B cell (primary cell): ENCODE data around the gene RABGAP1L. TPM values are rescaled to one million over a fixed set of nuclear protein-coding genes. Genes with fewer than 3 reads are reported as not detected.

Source experiments
- ATAC-seq: fragments of 200-7000 bp; cut with Tn5 transposase; one replicate; pipeline ENCODE4 v1.10.0; 2021; ENCODE audit warnings: low read depth, mild to moderate bottlenecking, moderate number of reproducible peaks, moderate library complexity
- CTCF ChIA-PET: fragments of 350-600 bp; sonication (Branson Sonifier 250); formaldehyde crosslinking; loops from one replicate; lab custom pipeline; 2021; ENCODE audit warnings: antibody characterized with exemption, inconsistent platforms; lab: Charles Lee
- POLR2A ChIA-PET: fragments of 350-600 bp; sonication (Branson Sonifier 250); formaldehyde crosslinking; loops from one replicate; lab custom pipeline; 2021; ENCODE audit warnings: antibody characterized with exemption; lab: Charles Lee
- DNase-seq: peaks from one replicate; pipeline ENCODE4 v3.0.0; 2013
- H2AFZ ChIP-seq: 2 replicates; pipeline ENCODE4 v1.6.1; 2012; ENCODE audit warnings: mild to moderate bottlenecking, low read depth, low read length; ENCODE audit not compliant: insufficient read depth, poor library complexity, severe bottlenecking
- H3K27ac ChIP-seq, 2 donors: 1 replicate in 1 of 2; 2 replicates in 1 of 2; pipeline ENCODE4 v1.5.1; 2012 to 2013; ENCODE audit warnings: low read length in 2 of 2, mild to moderate bottlenecking in 2 of 2, moderate library complexity in 1 of 2
- H3K27me3 ChIP-seq, 4 experiments: fragments of 200-600 bp in 1 of 4; sonication (generic) in 1 of 4; replicated peaks in 1 of 4; 1 replicate in 2 of 4; 2 replicates in 2 of 4; pipeline versions ENCODE4 v1.6.1 to v1.7.0; 2013 to 2016; ENCODE audit warnings: low read length in 3 of 4, mild to moderate bottlenecking in 2 of 4, mixed read lengths in 1 of 4, moderate library complexity in 1 of 4; ENCODE audit not compliant: insufficient read depth in 4 of 4, control insufficient read depth in 3 of 4; ENCODE audit errors: control extremely low read depth in 1 of 4
- H3K36me3 ChIP-seq, 2 experiments: replicated peaks in 1 of 2; 1 replicate in 1 of 2; 2 replicates in 1 of 2; pipeline versions ENCODE4 v1.6.1 to v1.7.1; 2013; ENCODE audit warnings: low read length in 1 of 2; ENCODE audit not compliant: insufficient read depth in 2 of 2, control insufficient read depth in 1 of 2; ENCODE audit errors: control extremely low read depth in 1 of 2, extremely low read depth in 1 of 2
- H3K4me1 ChIP-seq, 2 donors: fragments of 200-600 bp in 1 of 2; sonication (generic) in 1 of 2; 1 replicate in 1 of 2; 2 replicates in 1 of 2; pipeline versions ENCODE4 v1.5.1 to v1.6.1; 2013 to 2017; ENCODE audit warnings: low read length in 2 of 2; ENCODE audit not compliant: control insufficient read depth in 2 of 2, insufficient read depth in 2 of 2
- H3K4me2 ChIP-seq: replicated peaks from 2 replicates; pipeline ENCODE3; 2012; ENCODE audit warnings: mild to moderate bottlenecking, low read depth, low read length; ENCODE audit not compliant: poor library complexity, severe bottlenecking
- H3K4me3 ChIP-seq, 5 experiments: fragments of 200-600 bp in 1 of 5; sonication (generic) in 1 of 5; 1 replicate in 3 of 5; 2 replicates in 2 of 5; pipeline versions ENCODE4 v1.5.1 to v1.7.0; 2011 to 2016; ENCODE audit warnings: low read length in 4 of 5, mild to moderate bottlenecking in 4 of 5, low read depth in 2 of 5, control low read depth in 1 of 5, moderate library complexity in 1 of 5; ENCODE audit not compliant: insufficient read depth in 1 of 5; ENCODE audit errors: control extremely low read depth in 1 of 5, extremely low read depth in 1 of 5
- H3K79me2 ChIP-seq: fragments of 200-600 bp; sonication (generic); one replicate; pipeline ENCODE4 v1.6.0; 2016; ENCODE audit warnings: low read length; ENCODE audit not compliant: control insufficient read depth, insufficient read depth
- H3K9ac ChIP-seq: fragments of 200-600 bp; sonication (generic); 2 replicates; pipeline ENCODE4 v1.6.1; 2017; ENCODE audit warnings: mild to moderate bottlenecking, low read length, moderate library complexity
- H3K9me3 ChIP-seq, 3 donors: one replicate each; pipeline versions ENCODE4 v1.6.1 to v1.7.1; 2013; ENCODE audit warnings: low read length in 2 of 3; ENCODE audit not compliant: control insufficient read depth in 2 of 3, insufficient read depth in 1 of 3; ENCODE audit errors: control extremely low read depth in 1 of 3
- H4K20me1 ChIP-seq: 2 replicates; pipeline ENCODE4 v1.6.0; 2012; ENCODE audit warnings: mild to moderate bottlenecking, low read length; ENCODE audit not compliant: insufficient read depth, control insufficient read depth, poor library complexity, severe bottlenecking
- H3K27ac Mint-ChIP-seq: one replicate; pipeline ENCODE4 v1.8.0; 2021; ENCODE audit warnings: mixed read lengths
- H3K27me3 Mint-ChIP-seq: one replicate; pipeline ENCODE4 v1.8.0; 2021; ENCODE audit warnings: mixed read lengths
- H3K4me1 Mint-ChIP-seq: one replicate; pipeline ENCODE4 v1.8.0; 2021; ENCODE audit warnings: mixed read lengths
- H3K4me3 Mint-ChIP-seq: one replicate; pipeline ENCODE4 v1.8.0; 2021; ENCODE audit warnings: mixed read lengths
- H3K9me3 Mint-ChIP-seq: one replicate; pipeline ENCODE4 v1.8.0; 2022; ENCODE audit warnings: mixed read lengths; ENCODE audit not compliant: insufficient read depth
- EZH2 ChIP-seq: IDR thresholded peaks from 2 replicates; pipeline ENCODE4 v1.6.1; 2012; ENCODE audit warnings: borderline replicate concordance, low read depth, mild to moderate bottlenecking, moderate library complexity, low read length; ENCODE audit not compliant: insufficient read depth, poor library complexity, severe bottlenecking
- WGBS: methylation state at CpG from one replicate; pipeline ENCODE4 v1.1.5; 2013; ENCODE audit warnings: missing lambda C conversion rate; ENCODE audit not compliant: insufficient coverage; 5-methylcytosine and 5-hydroxymethylcytosine counted together
- intact Hi-C: fragments of 100-400 bp; cut with micrococcal nuclease; formaldehyde crosslinking; loops from one replicate; pipeline ENCODE4 v1.10.0; 2022
- polyA plus RNA-seq: library from polyadenylated mRNA; depleted of rRNA; stranded (reverse); fragments of >200 nt; gene quantifications from 2 replicates; pipeline ENCODE4 v1.2.3, GENCODE V29; 2012
- total RNA-seq, 2 donors: library from RNA; stranded (reverse); fragments of 120-200 nt in 1 of 2; gene quantifications; 1 replicate in 1 of 2; 2 replicates in 1 of 2; pipeline versions ENCODE4 v1.2.3 to v1.2.4, GENCODE V29; 2013 to 2022
- TF ChIP-seq, protein P1 (sequence below): fragments of 200-600 bp; IDR thresholded peaks from one replicate; pipeline ENCODE4 v1.8.0; 2022; ENCODE audit warnings: antibody characterized with exemption, mild to moderate bottlenecking

Gene RABGAP1L
- total and polyA plus RNA-seq, 2 donors (not counting 1 experiment from before 2014, with no cell fraction given), result 34.9 to 159 TPM

DNA sequence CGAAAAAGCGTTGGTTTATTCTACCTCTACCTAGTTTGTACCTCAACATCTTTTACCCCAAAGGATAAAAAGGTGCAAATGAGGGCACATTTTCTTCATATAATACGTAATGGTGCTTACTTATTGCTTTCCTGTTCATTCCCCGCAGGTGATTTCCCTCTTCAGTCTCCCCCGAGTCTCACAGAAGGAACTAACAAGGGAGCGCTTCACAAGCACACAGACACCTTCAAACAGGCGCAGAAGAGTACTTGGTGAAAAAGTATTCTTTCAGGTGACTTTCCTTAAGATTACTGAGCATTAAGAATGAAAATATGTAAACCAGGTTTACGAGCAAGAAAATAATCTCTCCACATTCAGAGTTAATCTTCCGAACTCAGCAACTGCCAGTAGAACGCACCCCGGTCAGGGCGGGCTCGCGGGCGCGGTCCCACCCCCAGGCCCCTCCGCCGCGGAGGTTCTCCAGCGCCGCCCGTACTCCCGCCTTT is 511 bp upstream of the RABGAP1L start:
- Histone ChIP-seq H3K9ac (peak overlapping the region; percentile 84), H3K4me1 (peaks cover 29 to 48% of the 10 kb centered on the region in 2 donors), H3K36me3 (peaks cover 0 to 2% of the 10 kb centered on the region in 2 experiments), H4K20me1 (peaks cover 5% of the 10 kb centered on the region), H3K79me2 (peaks cover 44% of the 10 kb centered on the region), H3K4me3 (peak overlapping the region; percentile 76 to 98 (median 93)), H3K27ac (peak overlapping the region; percentile 83 to 89), H3K27me3 (no peaks in the 10 kb centered on the region), H3K9me3 (no peaks in the 10 kb centered on the region), H2AFZ (peak overlapping the region; percentile 89), H3K4me2 (peak overlapping the region; percentile 92)
- POLR2A ChIA-PET, result no interaction called here
- ATAC-seq (peak; percentile 22), DNase-seq (no peak)
- Mint-ChIP-seq H3K27me3 (no peaks in the 10 kb centered on the region), H3K27ac (peak overlapping the region; percentile 97), H3K4me1 (peaks cover 53% of the 10 kb centered on the region), H3K9me3 (no peaks in the 10 kb centered on the region), H3K4me3 (peak overlapping the region; percentile 95)
- CTCF ChIA-PET, result interaction anchor here (1.2 to 1.6 kb wide), 2 partner anchors 9 to 729 kb away, joined by 3 to 4 read pairs; no protein-coding TSS in a partner anchor
- under 1% methylated on average over 17 of the region's 23 CpGs for WGBS
- no peak for TF ChIP-seq EZH2
- TF ChIP-seq, protein P1, sequence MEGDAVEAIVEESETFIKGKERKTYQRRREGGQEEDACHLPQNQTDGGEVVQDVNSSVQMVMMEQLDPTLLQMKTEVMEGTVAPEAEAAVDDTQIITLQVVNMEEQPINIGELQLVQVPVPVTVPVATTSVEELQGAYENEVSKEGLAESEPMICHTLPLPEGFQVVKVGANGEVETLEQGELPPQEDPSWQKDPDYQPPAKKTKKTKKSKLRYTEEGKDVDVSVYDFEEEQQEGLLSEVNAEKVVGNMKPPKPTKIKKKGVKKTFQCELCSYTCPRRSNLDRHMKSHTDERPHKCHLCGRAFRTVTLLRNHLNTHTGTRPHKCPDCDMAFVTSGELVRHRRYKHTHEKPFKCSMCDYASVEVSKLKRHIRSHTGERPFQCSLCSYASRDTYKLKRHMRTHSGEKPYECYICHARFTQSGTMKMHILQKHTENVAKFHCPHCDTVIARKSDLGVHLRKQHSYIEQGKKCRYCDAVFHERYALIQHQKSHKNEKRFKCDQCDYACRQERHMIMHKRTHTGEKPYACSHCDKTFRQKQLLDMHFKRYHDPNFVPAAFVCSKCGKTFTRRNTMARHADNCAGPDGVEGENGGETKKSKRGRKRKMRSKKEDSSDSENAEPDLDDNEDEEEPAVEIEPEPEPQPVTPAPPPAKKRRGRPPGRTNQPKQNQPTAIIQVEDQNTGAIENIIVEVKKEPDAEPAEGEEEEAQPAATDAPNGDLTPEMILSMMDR, result no peak
- intact Hi-C loops, result loop anchor here (1.0 to 10.0 kb wide), 11 partner anchors 46 to 1626 kb away; partner anchors contain the start of genes CENPL, DARS2, MRPS14 and RC3H1

DNA sequence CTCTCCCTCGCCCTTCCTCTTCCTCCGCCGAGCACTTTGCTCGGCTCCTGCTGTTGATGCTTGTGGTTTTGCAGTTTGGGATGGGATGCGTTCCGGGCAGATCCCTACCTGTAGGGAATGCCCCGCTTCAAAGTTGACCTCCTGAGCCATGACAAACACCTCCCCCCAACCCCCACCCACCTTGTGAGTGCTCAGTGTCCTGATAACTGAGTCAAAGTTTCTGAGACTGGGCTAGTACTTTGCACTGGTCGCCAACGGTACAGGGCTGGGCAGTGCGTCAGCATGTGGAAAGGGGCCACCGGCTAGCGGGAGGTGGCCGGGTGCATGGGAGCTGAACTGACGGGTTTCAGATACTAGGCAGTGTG is 771 bp downstream of the RABGAP1L start:
- Mint-ChIP-seq H3K27me3 (no peaks in the 10 kb centered on the region), H3K9me3 (no peaks in the 10 kb centered on the region), H3K4me1 (peaks cover 66% of the 10 kb centered on the region), H3K4me3 (peak overlapping the region; percentile 95), H3K27ac (peak overlapping the region; percentile 97)
- ChIA-PET POLR2A (interaction anchor here (0.9 kb wide), 1 partner anchor 45 kb away, joined by 3 read pairs; no protein-coding TSS in a partner anchor), CTCF (interaction anchor here (1.2 to 3.5 kb wide), 3 partner anchors 8 to 730 kb away, joined by 3 to 19 read pairs (median 4); no protein-coding TSS in a partner anchor)
- no peak for ATAC-seq
- peak overlapping the region; percentile 92 for H3K4me2 ChIP-seq
- peak overlapping the region; percentile 89 for H2AFZ ChIP-seq
- peak overlapping the region; percentile 85 to 89 for H3K27ac ChIP-seq
- DNase-seq, result no peak
- 4% methylated on average over 12 of the region's 14 CpGs for WGBS
- peaks cover 12% of the 10 kb centered on the region for H4K20me1 ChIP-seq
- intact Hi-C loops, result no loop called here
- no peaks in the 10 kb centered on the region for H3K27me3 ChIP-seq
- peak overlapping the region; percentile 84 for H3K9ac ChIP-seq
- H3K36me3 ChIP-seq, result peaks cover 0 to 2% of the 10 kb centered on the region in 2 experiments
- H3K4me3 ChIP-seq, result peak overlapping the region; percentile 68 to 98 (median 93)
- no peak for TF ChIP-seq EZH2
- TF ChIP-seq, protein P1, result no peak
- no peaks in the 10 kb centered on the region for H3K9me3 ChIP-seq
- peaks cover 57% of the 10 kb centered on the region for H3K79me2 ChIP-seq
- peaks cover 29 to 53% of the 10 kb centered on the region in 2 donors for H3K4me1 ChIP-seq
